Karpas-422 (cell line): ENCODE data around the gene ALB. TPM values are rescaled to one million over a fixed set of nuclear protein-coding genes. Genes with fewer than 3 reads are reported as not detected.

Experiments used
- DNase-seq: peaks from one replicate; pipeline ENCODE4 v3.0.0-alpha.2; 2015
- H2AFZ ChIP-seq: fragments of 200-600 bp; sonication (generic); 2 replicates; pipeline ENCODE4 v1.6.1; 2014; ENCODE audit warnings: antibody characterized with exemption, low read length, mixed read lengths
- H3K27ac ChIP-seq: fragments of 200-600 bp; sonication (generic); 2 replicates; pipeline ENCODE4 v1.5.1; 2014; ENCODE audit warnings: mild to moderate bottlenecking, low read length, moderate library complexity
- H3K27me3 ChIP-seq: fragments of 200-600 bp; sonication (generic); 2 replicates; pipeline ENCODE4 v1.6.1; 2014; ENCODE audit warnings: low read length, mixed read lengths
- H3K36me3 ChIP-seq: fragments of 200-600 bp; sonication (generic); 2 replicates; pipeline ENCODE4 v1.6.1; 2014; ENCODE audit warnings: low read length, mixed read lengths; ENCODE audit not compliant: insufficient read depth
- H3K4me1 ChIP-seq: fragments of 200-600 bp; sonication (generic); 2 replicates; pipeline ENCODE4 v1.6.1; 2014; ENCODE audit warnings: mild to moderate bottlenecking, low read length, mixed read lengths
- H3K4me2 ChIP-seq: fragments of 200-600 bp; sonication (generic); 2 replicates; pipeline ENCODE4 v1.6.1; 2014; ENCODE audit warnings: low read length, low read depth, mild to moderate bottlenecking; ENCODE audit not compliant: poor library complexity, severe bottlenecking
- H3K4me3 ChIP-seq: fragments of 200-600 bp; sonication (generic); 2 replicates; pipeline ENCODE4 v1.5.1; 2014; ENCODE audit warnings: mild to moderate bottlenecking, antibody characterized with exemption, low read length, mixed read lengths
- H3K79me2 ChIP-seq: fragments of 200-600 bp; sonication (generic); 2 replicates; pipeline ENCODE4 v1.6.1; 2014; ENCODE audit warnings: mild to moderate bottlenecking, low read length, mixed read lengths
- H3K9ac ChIP-seq: fragments of 200-600 bp; sonication (generic); 2 replicates; pipeline ENCODE4 v1.6.0; 2014; ENCODE audit warnings: low read length
- H3K9me2 ChIP-seq: fragments of 200-600 bp; sonication (generic), shearing (Covaris generic); replicated peaks from 2 replicates; pipeline ENCODE4 v1.6.0; 2014; ENCODE audit warnings: mild to moderate bottlenecking, low read length, moderate library complexity; ENCODE audit not compliant: insufficient read depth
- H3K9me3 ChIP-seq: fragments of 300-700, 200-600 bp; sonication (generic); 2 replicates; pipeline ENCODE4 v1.6.1; 2014; ENCODE audit warnings: low read length, mixed read lengths
- H4K20me1 ChIP-seq: fragments of 200-600 bp; sonication (generic); 2 replicates; pipeline ENCODE4 v1.6.1; 2014; ENCODE audit warnings: mild to moderate bottlenecking, antibody characterized with exemption, low read length, low read depth; ENCODE audit not compliant: insufficient read depth
- total RNA-seq: library from RNA; depleted of rRNA; stranded (reverse); fragments of >200 nt; shearing (Covaris generic); gene quantifications from 2 replicates; pipeline ENCODE4 v1.2.3, GENCODE V29; 2014; ENCODE audit warnings: low replicate concordance

Gene ALB
- total RNA-seq, 1 experiment from 2014 or later = not detected

DNA sequence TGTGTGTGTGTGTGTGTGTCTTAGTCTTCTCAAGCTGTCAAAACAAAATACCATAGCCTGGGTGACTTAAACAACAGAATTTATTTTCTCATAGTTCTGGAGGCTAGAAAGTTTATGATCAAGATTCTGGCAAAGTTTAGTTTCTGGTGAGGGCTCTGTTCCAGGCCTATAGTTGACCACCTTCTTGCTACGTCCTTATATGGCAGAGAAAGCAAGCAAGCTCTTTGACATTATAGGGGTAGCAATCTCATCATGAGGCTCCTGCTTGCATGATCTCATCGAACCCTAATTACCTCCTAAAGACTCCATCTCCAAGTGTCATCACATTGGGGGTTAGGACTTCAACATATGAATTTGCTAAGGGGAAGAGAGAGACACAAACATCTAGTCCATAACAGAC, 25.0 kb downstream of the ALB start:
- Histone ChIP-seq H3K27me3 (no peaks in the 10 kb centered on the region), H3K9me2 (no peaks in the 10 kb centered on the region), H3K9me3 (no peaks in the 10 kb centered on the region), H3K36me3 (no peaks in the 10 kb centered on the region), H2AFZ (no peak overlapping the region), H3K79me2 (no peaks in the 10 kb centered on the region), H3K27ac (no peak overlapping the region), H4K20me1 (no peaks in the 10 kb centered on the region), H3K4me2 (no peak overlapping the region), H3K4me1 (no peaks in the 10 kb centered on the region), H3K4me3 (no peak overlapping the region), H3K9ac (no peak overlapping the region)
- DNase-seq = no peak

DNA sequence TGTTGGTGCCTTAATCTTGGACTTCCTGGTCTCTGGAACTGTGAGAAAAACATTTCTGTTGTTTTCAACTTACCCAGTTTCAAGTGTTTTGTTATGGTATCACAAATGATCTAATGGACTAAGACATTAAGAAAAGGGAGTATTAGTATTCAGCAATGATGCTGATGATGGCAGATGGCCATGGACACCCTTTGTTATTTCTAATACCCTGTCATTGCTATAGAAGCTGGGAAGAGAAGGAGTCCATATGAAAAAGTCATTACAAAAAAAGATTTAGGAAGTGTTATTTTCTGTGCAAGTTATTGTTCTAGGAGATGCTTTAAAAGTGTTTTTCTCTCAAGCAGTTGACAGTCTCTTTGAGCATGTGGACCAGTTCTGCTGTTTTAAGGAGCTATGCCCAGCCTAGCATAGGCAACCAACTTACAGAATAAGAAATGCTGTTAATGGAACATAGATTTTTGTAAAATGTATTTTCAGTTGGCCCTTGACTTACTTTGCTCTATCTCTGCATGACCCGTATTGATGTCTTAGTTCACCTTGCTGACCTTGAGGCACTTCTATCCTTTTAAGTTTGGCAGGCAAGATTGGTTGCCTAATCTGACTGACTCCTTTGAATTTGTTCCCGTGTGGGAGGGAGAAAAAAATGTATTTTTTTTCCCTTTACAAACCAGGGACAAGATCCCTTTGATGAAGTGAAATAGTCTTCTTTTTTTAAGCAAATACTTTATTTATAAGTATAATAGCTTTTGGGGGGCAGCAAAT, 25.9 kb downstream of the ALB start:
- Histone ChIP-seq H3K36me3 (no peaks in the 10 kb centered on the region), H2AFZ (no peak overlapping the region), H3K9me3 (no peaks in the 10 kb centered on the region), H3K4me2 (no peak overlapping the region), H3K79me2 (no peaks in the 10 kb centered on the region), H3K27ac (no peak overlapping the region), H3K4me3 (no peak overlapping the region), H3K9me2 (no peaks in the 10 kb centered on the region), H4K20me1 (no peaks in the 10 kb centered on the region), H3K4me1 (no peaks in the 10 kb centered on the region), H3K9ac (no peak overlapping the region), H3K27me3 (no peaks in the 10 kb centered on the region)
- no peak for DNase-seq

DNA sequence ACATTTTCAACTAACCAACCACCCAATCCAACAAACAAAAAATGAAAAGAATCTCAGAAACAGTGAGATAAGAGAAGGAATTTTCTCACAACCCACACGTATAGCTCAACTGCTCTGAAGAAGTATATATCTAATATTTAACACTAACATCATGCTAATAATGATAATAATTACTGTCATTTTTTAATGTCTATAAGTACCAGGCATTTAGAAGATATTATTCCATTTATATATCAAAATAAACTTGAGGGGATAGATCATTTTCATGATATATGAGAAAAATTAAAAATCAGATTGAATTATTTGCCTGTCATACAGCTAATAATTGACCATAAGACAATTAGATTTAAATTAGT, 27.7 kb downstream of the ALB start:
- no peaks in the 10 kb centered on the region for H3K9me3 ChIP-seq
- no peak overlapping the region for H3K4me2 ChIP-seq
- no peaks in the 10 kb centered on the region for H3K79me2 ChIP-seq
- H3K4me3 ChIP-seq = no peak overlapping the region
- H3K9me2 ChIP-seq = no peaks in the 10 kb centered on the region
- no peaks in the 10 kb centered on the region for H4K20me1 ChIP-seq
- H3K9ac ChIP-seq = no peak overlapping the region
- no peak for DNase-seq
- H3K27ac ChIP-seq = no peak overlapping the region
- H3K4me1 ChIP-seq = no peaks in the 10 kb centered on the region
- no peak overlapping the region for H2AFZ ChIP-seq
- no peaks in the 10 kb centered on the region for H3K27me3 ChIP-seq
- H3K36me3 ChIP-seq = no peaks in the 10 kb centered on the region

DNA sequence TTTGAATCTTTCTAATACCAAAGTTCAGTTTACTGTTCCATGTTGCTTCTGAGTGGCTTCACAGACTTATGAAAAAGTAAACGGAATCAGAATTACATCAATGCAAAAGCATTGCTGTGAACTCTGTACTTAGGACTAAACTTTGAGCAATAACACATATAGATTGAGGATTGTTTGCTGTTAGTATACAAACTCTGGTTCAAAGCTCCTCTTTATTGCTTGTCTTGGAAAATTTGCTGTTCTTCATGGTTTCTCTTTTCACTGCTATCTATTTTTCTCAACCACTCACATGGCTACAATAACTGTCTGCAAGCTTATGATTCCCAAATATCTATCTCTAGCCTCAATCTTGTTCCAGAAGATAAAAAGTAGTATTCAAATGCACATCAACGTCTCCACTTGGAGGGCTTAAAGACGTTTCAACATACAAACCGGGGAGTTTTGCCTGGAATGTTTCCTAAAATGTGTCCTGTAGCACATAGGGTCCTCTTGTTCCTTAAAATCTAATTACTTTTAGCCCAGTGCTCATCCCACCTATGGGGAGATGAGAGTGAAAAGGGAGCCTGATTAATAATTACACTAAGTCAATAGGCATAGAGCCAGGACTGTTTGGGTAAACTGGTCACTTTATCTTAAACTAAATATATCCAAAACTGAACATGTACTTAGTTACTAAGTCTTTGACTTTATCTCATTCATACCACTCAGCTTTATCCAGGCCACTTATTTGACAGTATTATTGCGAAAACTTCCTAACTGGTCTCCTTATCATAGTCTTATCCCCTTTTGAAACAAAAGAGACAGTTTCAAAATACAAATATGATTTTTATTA, 28.3 kb downstream of the ALB start:
- Histone ChIP-seq H4K20me1 (no peaks in the 10 kb centered on the region), H3K4me1 (no peaks in the 10 kb centered on the region), H3K9me3 (no peaks in the 10 kb centered on the region), H3K27ac (no peak overlapping the region), H3K27me3 (no peaks in the 10 kb centered on the region), H3K79me2 (no peaks in the 10 kb centered on the region), H3K36me3 (no peaks in the 10 kb centered on the region), H2AFZ (no peak overlapping the region), H3K4me2 (no peak overlapping the region), H3K9me2 (no peaks in the 10 kb centered on the region), H3K9ac (no peak overlapping the region), H3K4me3 (no peak overlapping the region)
- DNase-seq = no peak

DNA sequence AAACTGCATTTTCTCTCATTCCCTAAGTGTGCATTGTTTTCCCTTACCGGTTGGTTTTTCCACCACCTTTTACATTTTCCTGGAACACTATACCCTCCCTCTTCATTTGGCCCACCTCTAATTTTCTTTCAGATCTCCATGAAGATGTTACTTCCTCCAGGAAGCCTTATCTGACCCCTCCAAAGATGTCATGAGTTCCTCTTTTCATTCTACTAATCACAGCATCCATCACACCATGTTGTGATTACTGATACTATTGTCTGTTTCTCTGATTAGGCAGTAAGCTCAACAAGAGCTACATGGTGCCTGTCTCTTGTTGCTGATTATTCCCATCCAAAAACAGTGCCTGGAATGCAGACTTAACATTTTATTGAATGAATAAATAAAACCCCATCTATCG, 29.1 kb downstream of the ALB start:
- H2AFZ ChIP-seq = no peak overlapping the region
- H3K27me3 ChIP-seq = no peaks in the 10 kb centered on the region
- H3K79me2 ChIP-seq = no peaks in the 10 kb centered on the region
- no peaks in the 10 kb centered on the region for H3K9me2 ChIP-seq
- H3K4me2 ChIP-seq = no peak overlapping the region
- no peak overlapping the region for H3K9ac ChIP-seq
- no peaks in the 10 kb centered on the region for H4K20me1 ChIP-seq
- H3K4me1 ChIP-seq = no peaks in the 10 kb centered on the region
- H3K4me3 ChIP-seq = no peak overlapping the region
- DNase-seq = no peak
- no peak overlapping the region for H3K27ac ChIP-seq
- H3K36me3 ChIP-seq = no peaks in the 10 kb centered on the region
- H3K9me3 ChIP-seq = no peaks in the 10 kb centered on the region

DNA sequence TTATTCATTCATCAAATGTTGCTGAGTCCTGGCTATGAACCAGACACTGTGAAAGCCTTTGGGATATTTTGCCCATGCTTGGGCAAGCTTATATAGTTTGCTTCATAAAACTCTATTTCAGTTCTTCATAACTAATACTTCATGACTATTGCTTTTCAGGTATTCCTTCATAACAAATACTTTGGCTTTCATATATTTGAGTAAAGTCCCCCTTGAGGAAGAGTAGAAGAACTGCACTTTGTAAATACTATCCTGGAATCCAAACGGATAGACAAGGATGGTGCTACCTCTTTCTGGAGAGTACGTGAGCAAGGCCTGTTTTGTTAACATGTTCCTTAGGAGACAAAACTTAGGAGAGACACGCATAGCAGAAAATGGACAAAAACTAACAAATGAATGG, 30.2 kb downstream of the ALB start:
- Histone ChIP-seq H3K9me2 (no peaks in the 10 kb centered on the region), H3K79me2 (no peaks in the 10 kb centered on the region), H3K9me3 (no peaks in the 10 kb centered on the region), H2AFZ (no peak overlapping the region), H3K4me1 (no peaks in the 10 kb centered on the region), H3K27me3 (no peaks in the 10 kb centered on the region), H3K9ac (no peak overlapping the region), H3K36me3 (no peaks in the 10 kb centered on the region), H4K20me1 (no peaks in the 10 kb centered on the region), H3K4me2 (no peak overlapping the region), H3K4me3 (no peak overlapping the region), H3K27ac (no peak overlapping the region)
- DNase-seq = peak; percentile 56

DNA sequence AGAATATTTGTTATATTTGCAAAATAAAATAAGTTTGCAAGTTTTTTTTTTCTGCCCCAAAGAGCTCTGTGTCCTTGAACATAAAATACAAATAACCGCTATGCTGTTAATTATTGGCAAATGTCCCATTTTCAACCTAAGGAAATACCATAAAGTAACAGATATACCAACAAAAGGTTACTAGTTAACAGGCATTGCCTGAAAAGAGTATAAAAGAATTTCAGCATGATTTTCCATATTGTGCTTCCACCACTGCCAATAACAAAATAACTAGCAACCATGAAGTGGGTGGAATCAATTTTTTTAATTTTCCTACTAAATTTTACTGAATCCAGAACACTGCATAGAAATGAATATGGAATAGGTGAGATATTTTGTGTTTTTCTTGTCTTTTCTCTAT, 31.9 kb downstream of the ALB start, which contains the start of gene AFP:
Gene AFP, plus strand, starts transcription at position 238 of the 400 bp plus-strand sequence. Its CDS starts 42 bp downstream, at position 280.
- Histone ChIP-seq H3K4me3 (no peak within 1 kb of the TSS), H3K4me2 (no peak within 1 kb of the TSS)

DNA sequence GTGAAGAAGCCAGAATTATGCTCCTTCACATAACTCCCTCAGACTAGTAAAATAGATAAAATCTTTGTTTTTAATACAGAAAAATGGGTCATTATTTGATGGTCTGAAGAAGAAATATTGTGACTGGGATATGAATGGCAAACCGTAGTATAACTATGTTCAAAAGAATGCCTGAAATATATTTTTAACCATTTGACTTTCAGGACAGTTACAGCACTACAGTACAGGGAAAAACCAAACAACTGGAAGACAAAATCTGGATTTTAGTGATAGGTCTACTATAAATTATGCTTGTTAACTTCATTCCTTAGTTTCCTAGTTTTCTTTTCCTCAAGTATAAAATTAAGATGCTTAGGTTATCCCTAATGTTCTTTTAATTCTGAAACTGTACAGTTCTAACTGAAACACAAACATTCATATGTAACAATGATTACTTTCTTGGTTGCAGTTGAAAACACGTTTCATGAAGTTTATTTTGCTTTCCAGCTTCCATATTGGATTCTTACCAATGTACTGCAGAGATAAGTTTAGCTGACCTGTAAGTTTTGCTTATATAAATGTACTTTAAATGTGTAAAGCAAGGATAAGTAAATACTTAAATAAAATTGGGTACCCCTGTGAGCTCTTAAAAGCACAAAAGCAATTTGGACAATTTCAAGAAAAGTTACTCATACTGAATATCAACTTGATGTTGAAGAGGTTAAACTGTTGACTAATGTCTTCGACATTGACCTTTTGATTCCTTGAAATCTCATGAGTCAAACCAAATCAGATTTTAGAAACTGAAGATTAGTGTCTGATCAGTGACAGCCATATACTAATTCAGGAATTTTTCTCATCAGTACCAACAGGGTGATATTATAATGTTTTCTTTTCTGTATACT, 32.8 kb downstream of the ALB start:
- H3K4me2 ChIP-seq = no peak overlapping the region
- no peaks in the 10 kb centered on the region for H3K9me3 ChIP-seq
- no peaks in the 10 kb centered on the region for H4K20me1 ChIP-seq
- no peak overlapping the region for H3K9ac ChIP-seq
- H3K36me3 ChIP-seq = no peaks in the 10 kb centered on the region
- DNase-seq = no peak
- no peaks in the 10 kb centered on the region for H3K79me2 ChIP-seq
- no peaks in the 10 kb centered on the region for H3K4me1 ChIP-seq
- H3K27me3 ChIP-seq = no peaks in the 10 kb centered on the region
- H3K9me2 ChIP-seq = no peaks in the 10 kb centered on the region
- H3K27ac ChIP-seq = no peak overlapping the region
- no peak overlapping the region for H2AFZ ChIP-seq
- no peak overlapping the region for H3K4me3 ChIP-seq

More for the DNA sequence above, 31.9 kb downstream of the ALB start, which contains the start of gene AFP:
- H3K9ac ChIP-seq = no peak within 1 kb of the TSS
- no peak within 1 kb of the TSS for H3K27ac ChIP-seq
- H3K9me3 ChIP-seq = no peaks in the 10 kb centered on the region
- no peaks in the 10 kb centered on the region for H3K36me3 ChIP-seq
- no peaks in the 10 kb centered on the region for H3K27me3 ChIP-seq
- H4K20me1 ChIP-seq = no peaks in the 10 kb centered on the region
- H2AFZ ChIP-seq = no peak within 1 kb of the TSS
- no peaks in the 10 kb centered on the region for H3K79me2 ChIP-seq
- no peaks in the 10 kb centered on the region for H3K4me1 ChIP-seq
- no peak for DNase-seq
- no peaks in the 10 kb centered on the region for H3K9me2 ChIP-seq
